SK-N-MC (cell line): ENCODE data around the gene CPA3.

Source experiments
- EZH2 ChIP-seq: fragments of 200-600 bp; sonication (generic); IDR thresholded peaks from one replicate; pipeline ENCODE4 v1.6.1; 2017; ENCODE audit warnings: antibody characterized with exemption
- POLR2AphosphoS5 ChIP-seq: IDR thresholded peaks from 2 replicates; pipeline ENCODE4 v1.6.1; 2012; ENCODE audit warnings: mild to moderate bottlenecking, low read depth, low read length, borderline replicate concordance

DNA sequence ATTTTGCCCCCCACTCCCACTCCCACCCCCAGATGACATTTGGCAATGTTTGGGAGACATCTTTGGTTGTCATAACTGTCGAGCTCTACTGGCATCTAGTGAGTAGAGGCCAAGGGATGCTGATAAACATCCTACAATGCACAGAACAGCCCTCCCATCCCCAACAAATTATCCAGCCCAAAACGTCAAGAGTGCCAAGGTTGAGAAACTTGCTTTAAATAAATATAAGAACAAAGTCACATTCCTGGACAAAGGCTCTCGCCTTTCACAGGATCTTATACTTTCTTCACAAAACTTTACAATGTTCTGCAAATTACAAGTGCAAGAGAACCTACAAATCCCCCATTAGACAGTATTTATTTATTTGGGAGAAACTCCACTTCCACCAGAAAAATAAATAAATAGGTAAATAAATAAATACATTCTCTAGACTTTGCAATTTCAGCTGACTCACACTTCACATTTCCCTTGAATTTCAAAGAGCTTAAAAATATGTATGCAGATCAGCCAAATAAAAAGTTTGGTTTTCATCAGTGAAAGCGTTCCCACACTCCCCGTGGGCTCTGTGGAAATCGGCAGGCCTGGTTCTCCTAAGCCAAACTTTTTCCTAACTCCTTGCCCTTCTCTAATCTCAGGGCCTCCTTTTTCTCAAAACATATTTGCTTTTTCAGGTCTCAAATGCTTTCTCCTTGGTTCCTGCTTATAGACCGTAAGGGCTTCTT, 12.7 kb upstream of the CPA3 start:
- TF ChIP-seq EZH2 (no peak), POLR2AphosphoS5 (no peak)
